SH-SY5Y (cell line): ENCODE measurements around the gene BRPF3.

Source experiments
- GATA2 ChIP-seq: IDR thresholded peaks from 2 replicates; pipeline ENCODE4 v1.6.1; 2011; ENCODE audit warnings: mild to moderate bottlenecking, low read depth, low read length
- GATA3 ChIP-seq: IDR thresholded peaks from 2 replicates; pipeline ENCODE4 v1.6.1; 2011; ENCODE audit warnings: low read depth, mild to moderate bottlenecking, low read length, moderate library complexity

BRPF3 gene

DNA sequence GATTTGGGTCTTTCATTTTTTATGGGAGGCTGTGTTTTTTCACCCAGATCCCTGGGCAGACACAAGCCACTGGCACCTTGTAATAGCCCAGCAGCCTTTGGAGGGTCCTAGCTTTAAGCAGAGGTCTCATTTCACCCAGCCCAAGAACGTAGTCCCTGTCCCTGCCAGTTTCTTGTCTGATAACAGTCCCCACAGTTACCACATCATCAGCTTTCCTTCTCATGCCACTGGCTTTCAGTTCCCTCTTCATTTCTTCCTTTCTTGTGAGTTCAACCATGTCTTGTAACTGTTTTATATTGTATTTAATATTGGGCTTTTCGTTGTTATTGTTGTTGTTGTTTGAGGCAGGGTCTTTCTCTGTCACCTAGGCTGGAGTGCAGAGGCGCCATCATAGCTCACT is 83.9 kb downstream of the BRPF3 start:
- TF ChIP-seq GATA3: no peak
- no peak for TF ChIP-seq GATA2

DNA sequence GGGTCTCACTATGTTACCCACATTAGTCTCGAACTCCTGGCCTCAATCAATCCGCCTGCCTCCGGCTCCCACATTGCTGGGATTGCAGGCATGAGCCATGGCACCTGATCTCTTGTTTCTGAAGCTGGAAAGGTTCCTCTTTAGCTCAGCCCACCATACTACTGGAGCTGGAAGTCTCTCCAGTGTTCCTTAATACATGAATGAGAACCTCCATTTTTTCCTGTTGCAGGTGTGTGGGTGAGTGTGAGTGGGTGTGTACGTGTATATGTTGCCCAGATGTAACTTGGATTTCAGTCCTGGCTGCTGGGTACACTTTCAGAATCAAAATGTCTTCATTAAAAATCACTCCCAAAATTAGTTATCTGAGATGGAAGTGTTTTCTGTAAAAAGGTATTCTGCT is 84.4 kb downstream of the BRPF3 start:
- TF ChIP-seq GATA3 (no peak), GATA2 (no peak)
